GM23338 (cell line): ENCODE results near the gene INPP5D. TPM values are rescaled to one million over a fixed set of nuclear protein-coding genes. Genes with fewer than 3 reads are reported as not detected.

Experiments used
- ATAC-seq: fragments of 200-7000 bp; cut with Tn5 transposase; 3 replicates; pipeline ENCODE4 v1.9.1; 2020
- DNase-seq: peaks from one replicate; pipeline ENCODE4 v3.0.0-alpha.2; 2015; ENCODE audit warnings: low spot score
- H2AFZ ChIP-seq: fragments of 200-600 bp; sonication (generic); 2 replicates; pipeline ENCODE4 v1.8.0; 2016; ENCODE audit warnings: antibody characterized with exemption, mild to moderate bottlenecking, moderate library complexity
- H3F3A ChIP-seq: fragments of 200-600 bp; sonication (generic); replicated peaks from 2 replicates; pipeline ENCODE4 v1.8.0; 2017; ENCODE audit warnings: antibody characterized with exemption, mixed run types, low read depth
- H3K27ac ChIP-seq: fragments of 200-600 bp; sonication (generic); 2 replicates; pipeline ENCODE4 v1.6.1; 2016; ENCODE audit warnings: low read depth
- H3K27me3 ChIP-seq: fragments of 200-600 bp; sonication (generic); 2 replicates; pipeline ENCODE4 v1.8.0; 2016; ENCODE audit warnings: mild to moderate bottlenecking, mixed run types, moderate library complexity; ENCODE audit not compliant: insufficient read depth
- H3K36me3 ChIP-seq: fragments of 200-600 bp; sonication (generic); 2 replicates; pipeline ENCODE4 v1.8.0; 2016; ENCODE audit warnings: mild to moderate bottlenecking; ENCODE audit not compliant: insufficient read depth
- H3K4me1 ChIP-seq: fragments of 200-600 bp; sonication (generic); 2 replicates; pipeline ENCODE4 v1.8.0; 2016; ENCODE audit warnings: mild to moderate bottlenecking, moderate library complexity; ENCODE audit not compliant: insufficient read depth
- H3K4me2 ChIP-seq: fragments of 200-600 bp; sonication (generic); 2 replicates; pipeline ENCODE4 v1.7.1; 2017; ENCODE audit warnings: mixed run types
- H3K4me3 ChIP-seq: fragments of 200-600 bp; sonication (generic); 2 replicates; pipeline ENCODE4 v1.6.1; 2016; ENCODE audit warnings: mixed run types
- H3K79me2 ChIP-seq: fragments of 200-600 bp; sonication (generic); replicated peaks from 2 replicates; pipeline ENCODE4 v1.8.0; 2017; ENCODE audit warnings: mild to moderate bottlenecking; ENCODE audit not compliant: insufficient read depth
- H3K9me2 ChIP-seq: fragments of 200-600 bp; sonication (generic); 2 replicates; pipeline ENCODE4 v1.8.0; 2017; ENCODE audit not compliant: insufficient read depth
- H4K20me1 ChIP-seq: fragments of 200-600 bp; sonication (generic); replicated peaks from 2 replicates; pipeline ENCODE4 v1.8.0; 2017; ENCODE audit warnings: mild to moderate bottlenecking; ENCODE audit not compliant: insufficient read depth
- H3K27ac Mint-ChIP-seq: 2 replicates; pipeline ENCODE4 v1.8.0; 2020; ENCODE audit warnings: inconsistent platforms, mild to moderate bottlenecking, moderate library complexity, mixed read lengths
- H3K27me3 Mint-ChIP-seq: 3 replicates; pipeline ENCODE4 v1.8.0; 2022; ENCODE audit warnings: low read depth, mild to moderate bottlenecking, moderate library complexity, mixed read lengths, inconsistent platforms; ENCODE audit not compliant: insufficient read depth, poor library complexity
- H3K36me3 Mint-ChIP-seq: 3 replicates; pipeline ENCODE4 v1.8.0; 2021; ENCODE audit warnings: low read depth, mild to moderate bottlenecking, inconsistent platforms, moderate library complexity, mixed read lengths
- H3K4me1 Mint-ChIP-seq: 3 replicates; pipeline ENCODE4 v1.8.0; 2020; ENCODE audit warnings: mild to moderate bottlenecking, inconsistent platforms, mixed read lengths
- H3K4me3 Mint-ChIP-seq: 3 replicates; pipeline ENCODE4 v1.8.0; 2021; ENCODE audit warnings: moderate library complexity, mild to moderate bottlenecking, inconsistent platforms, mixed read lengths
- H3K9me3 Mint-ChIP-seq: 3 replicates; pipeline ENCODE4 v1.8.0; 2020; ENCODE audit warnings: moderate library complexity, mild to moderate bottlenecking, inconsistent platforms, mixed read lengths
- CREB1 ChIP-seq: fragments of 250-450 bp; sonication (Bioruptor Pico); IDR thresholded peaks from 2 replicates; pipeline ENCODE4 v1.5.0; 2020; ENCODE audit warnings: low read depth, mild to moderate bottlenecking, moderate library complexity
- CTCF ChIP-seq, 2 experiments: fragments of 200-600 bp in 1 of 2; sonication (generic) in 1 of 2; conservative IDR thresholded peaks; 2 replicates each; pipeline versions ENCODE4 v1.5.1 to v1.6.1; 2016 to 2017; ENCODE audit warnings: antibody characterized with exemption in 2 of 2, low read depth in 2 of 2, mild to moderate bottlenecking in 2 of 2, moderate library complexity in 1 of 2
- ETS1 ChIP-seq: IDR thresholded peaks from 2 replicates; pipeline ENCODE4 v1.6.1; 2016; ENCODE audit warnings: antibody characterized with exemption
- EZH2 ChIP-seq: fragments of 200-600 bp; sonication (generic); IDR thresholded peaks from one replicate; pipeline ENCODE4 v1.8.0; 2017; ENCODE audit warnings: antibody characterized with exemption, mild to moderate bottlenecking, low read depth; ENCODE audit not compliant: unreplicated experiment
- EZH2phosphoT487 ChIP-seq: fragments of 200-600 bp; sonication (generic); IDR thresholded peaks from one replicate; pipeline ENCODE4 v1.8.1; 2018; ENCODE audit warnings: antibody characterized with exemption; ENCODE audit not compliant: unreplicated experiment
- JUNB ChIP-seq: IDR thresholded peaks from one replicate; pipeline ENCODE4 v1.6.1; 2016; ENCODE audit warnings: antibody characterized with exemption; ENCODE audit not compliant: unreplicated experiment
- NANOG ChIP-seq: IDR thresholded peaks from 2 replicates; pipeline ENCODE4 v1.6.1; 2016; ENCODE audit warnings: antibody characterized with exemption, borderline replicate concordance
- POLR2AphosphoS5 ChIP-seq: IDR thresholded peaks from 2 replicates; pipeline ENCODE4 v1.6.1; 2016; ENCODE audit warnings: antibody characterized with exemption, low read depth
- REST ChIP-seq: IDR thresholded peaks from one replicate; pipeline ENCODE4 v1.6.1; 2018; ENCODE audit warnings: antibody characterized with exemption; ENCODE audit not compliant: unreplicated experiment
- STAT1 ChIP-seq: IDR thresholded peaks from one replicate; pipeline ENCODE4 v1.6.1; 2016; ENCODE audit warnings: antibody characterized with exemption; ENCODE audit not compliant: unreplicated experiment
- ZNF114 ChIP-seq: fragments of 250-450 bp; sonication (Bioruptor Pico); IDR thresholded peaks from 2 replicates; pipeline ENCODE4 v1.5.0; 2020; ENCODE audit warnings: mild to moderate bottlenecking, moderate library complexity
- ZNF331 ChIP-seq: fragments of 250-450 bp; sonication (Bioruptor Pico); IDR thresholded peaks from 2 replicates; pipeline ENCODE4 v1.5.0; 2020; ENCODE audit warnings: low read depth, mild to moderate bottlenecking, moderate library complexity
- ZNF462 ChIP-seq: fragments of 250-450 bp; sonication (Bioruptor Pico); IDR thresholded peaks from 2 replicates; pipeline ENCODE4 v1.5.0; 2020; ENCODE audit warnings: mild to moderate bottlenecking, moderate library complexity
- polyA plus RNA-seq: library from polyadenylated mRNA; unstranded; fragments of >200 nt; fragmentation: Nextera tagmentation; extraction: Ambion mirVana; gene quantifications from 2 replicates; pipeline ENCODE4 v1.2.1, GENCODE V29; 2016
- total RNA-seq: library from RNA; depleted of rRNA; stranded (reverse); fragments of >200 nt; shearing (Covaris generic); gene quantifications from 2 replicates; pipeline ENCODE4 v1.2.3, GENCODE V29; 2014

INPP5D gene
- total and polyA plus RNA-seq, 2 experiments from 2014 or later = 6.6 to 8.3 TPM

- no peaks in the 10 kb centered on the region for H3K79me2 ChIP-seq
- no peak overlapping the region for H3K4me3 ChIP-seq
- DNase-seq = no peak
- no peak overlapping the region for H3K27ac ChIP-seq
- no peaks in the 10 kb centered on the region for H3K9me2 ChIP-seq
- no peaks in the 10 kb centered on the region for H3F3A ChIP-seq
- peaks cover 6% of the 10 kb centered on the region for H3K4me1 ChIP-seq
- ATAC-seq = no peak
- Mint-ChIP-seq H3K36me3 (peaks cover 11% of the 10 kb centered on the region), H3K9me3 (no peaks in the 10 kb centered on the region), H3K27ac (no peak overlapping the region; the same call in 1 of the 2 replicates), H3K4me3 (no peak overlapping the region), H3K27me3 (peaks cover 7% of the 10 kb centered on the region), H3K4me1 (peaks cover 4% of the 10 kb centered on the region; the same call in 2 of the 3 replicates)
- no peak overlapping the region for H3K4me2 ChIP-seq
- H4K20me1 ChIP-seq = no peaks in the 10 kb centered on the region
- H3K36me3 ChIP-seq = no peaks in the 10 kb centered on the region
- TF ChIP-seq ZNF462 (no peak), EZH2 (no peak), ETS1 (no peak), POLR2AphosphoS5 (no peak), NANOG (no peak), REST (no peak), STAT1 (no peak), CTCF (conservative IDR thresholded peaks at IDR 0.05; ENCODE audit: low read depth in 2 of 2) (no peak), EZH2phosphoT487 (no peak), JUNB (no peak), ZNF331 (no peak), ZNF114 (CRISPR knock-in tag) (no peak), CREB1 (CRISPR knock-in tag) (no peak)
- no peaks in the 10 kb centered on the region for H3K27me3 ChIP-seq
- no peak overlapping the region for H2AFZ ChIP-seq
Observed at GRCh38 chr2:233152541-233152940, 92.4 kb downstream of the INPP5D start.
